Stimulated activated CD4-positive, alpha-beta T cell treated with anti-CD3 and anti-CD28 coated beads, Interleukin-15, amount 100 ng/mL, for 1 hour (primary cell): ENCODE measurements around the gene IFNL4.
"Not testable (repeated sequence)": the region's sequence is repeated elsewhere in the genome, so short reads cannot be mapped to it uniquely, and the experiment has no call there.

Experiments
- DNase-seq, 2 donors: peaks; one replicate each; pipeline ENCODE4 v3.0.0-alpha.2; 2020; ENCODE audit warnings: low read depth in 1 of 2, low spot score in 1 of 2

The IFNL4 gene

GRCh38 chr19:39257227-39257626, 8.6 kb upstream of the IFNL4 start:
- DNase-seq: no peak

DNA sequence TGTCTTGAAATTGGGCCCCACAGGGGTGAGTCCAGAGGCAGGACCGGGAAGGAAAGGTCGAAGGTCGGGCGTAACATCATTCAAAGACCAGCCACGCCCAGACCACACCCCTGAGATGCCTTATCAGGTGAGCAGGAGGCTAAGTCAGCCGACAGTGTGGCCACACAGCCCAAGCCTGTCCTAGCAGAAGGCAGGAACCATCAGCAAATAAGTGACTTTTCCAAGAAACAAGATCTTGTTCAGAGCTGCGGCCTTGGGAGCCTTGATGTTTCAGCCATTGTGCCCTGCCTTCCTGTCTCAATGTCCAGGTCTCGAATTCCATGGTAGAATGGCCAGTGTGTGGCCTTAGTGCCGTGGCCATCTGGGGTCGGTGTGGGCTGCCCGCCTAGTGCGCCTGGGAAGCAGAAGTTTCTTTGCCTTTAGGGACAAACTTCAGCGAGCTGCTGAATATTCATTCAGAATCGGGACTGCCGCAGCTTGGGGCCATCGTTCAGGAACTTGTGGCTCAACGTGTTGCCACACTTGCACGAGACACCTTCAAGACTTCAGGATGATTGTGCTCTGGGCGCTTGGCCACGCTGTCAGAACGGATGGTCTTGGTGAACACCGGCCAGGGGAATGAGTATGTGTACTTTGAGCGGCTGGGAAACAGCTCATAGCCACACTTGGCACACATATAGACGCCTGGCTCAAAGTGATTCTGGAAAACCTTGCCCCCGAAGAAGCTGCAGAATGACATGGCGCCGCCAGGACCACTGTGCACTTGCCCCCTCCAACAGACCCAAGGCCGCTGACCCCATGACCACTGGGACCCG, 6.1 kb upstream of the IFNL4 start:
- no peak for DNase-seq

GRCh38 chr19:39253374-39254149, 4.9 kb upstream of the IFNL4 start:
- DNase-seq: no peak

DNA sequence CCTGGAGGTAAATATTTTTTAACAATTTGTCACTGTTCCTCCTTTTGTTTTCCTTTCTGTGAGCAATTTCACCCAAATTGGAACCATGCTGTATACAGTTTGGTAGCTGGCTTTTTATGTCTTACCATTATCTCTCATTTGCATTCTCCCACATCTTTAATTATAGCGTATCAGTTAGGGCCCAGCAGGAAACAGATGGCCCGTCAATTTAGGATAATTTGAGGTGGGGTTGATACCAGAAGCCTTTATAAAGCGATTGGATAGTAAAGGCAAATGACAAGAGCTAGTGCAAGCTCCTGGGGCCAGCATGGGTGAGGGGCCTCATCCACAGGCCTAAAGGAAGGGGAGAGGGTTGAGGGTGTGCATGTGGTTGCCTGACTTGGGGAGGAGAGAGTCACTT, 3.8 kb upstream of the IFNL4 start:
- DNase-seq: no peak

DNA sequence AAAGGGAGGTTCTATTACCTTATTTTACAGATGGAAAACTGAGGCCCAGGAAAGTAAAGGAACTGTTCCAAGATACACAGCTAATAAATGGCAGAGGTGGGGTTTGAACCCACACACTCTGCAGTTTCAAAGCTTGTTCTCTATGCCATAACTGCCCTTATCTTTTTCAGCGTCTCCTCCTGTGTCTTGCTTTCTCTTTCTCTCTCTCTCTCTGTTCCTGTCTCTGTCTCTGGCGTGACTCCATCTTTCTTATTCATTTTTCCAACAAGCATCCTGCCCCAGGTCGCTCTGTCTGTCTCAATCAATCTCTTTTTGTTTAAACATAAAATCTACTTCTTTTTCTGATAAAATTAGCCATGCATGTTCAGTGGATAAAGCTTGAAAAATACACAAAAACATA, 3.2 kb upstream of the IFNL4 start:
- DNase-seq: no peak

GRCh38 chr19:39251081-39251480, 2.4 kb upstream of the IFNL4 start:
- DNase-seq: no peak

- DNase-seq: no peak
Measured at GRCh38 chr19:39247701-39248664, 673 bp downstream of the IFNL4 start.

DNA sequence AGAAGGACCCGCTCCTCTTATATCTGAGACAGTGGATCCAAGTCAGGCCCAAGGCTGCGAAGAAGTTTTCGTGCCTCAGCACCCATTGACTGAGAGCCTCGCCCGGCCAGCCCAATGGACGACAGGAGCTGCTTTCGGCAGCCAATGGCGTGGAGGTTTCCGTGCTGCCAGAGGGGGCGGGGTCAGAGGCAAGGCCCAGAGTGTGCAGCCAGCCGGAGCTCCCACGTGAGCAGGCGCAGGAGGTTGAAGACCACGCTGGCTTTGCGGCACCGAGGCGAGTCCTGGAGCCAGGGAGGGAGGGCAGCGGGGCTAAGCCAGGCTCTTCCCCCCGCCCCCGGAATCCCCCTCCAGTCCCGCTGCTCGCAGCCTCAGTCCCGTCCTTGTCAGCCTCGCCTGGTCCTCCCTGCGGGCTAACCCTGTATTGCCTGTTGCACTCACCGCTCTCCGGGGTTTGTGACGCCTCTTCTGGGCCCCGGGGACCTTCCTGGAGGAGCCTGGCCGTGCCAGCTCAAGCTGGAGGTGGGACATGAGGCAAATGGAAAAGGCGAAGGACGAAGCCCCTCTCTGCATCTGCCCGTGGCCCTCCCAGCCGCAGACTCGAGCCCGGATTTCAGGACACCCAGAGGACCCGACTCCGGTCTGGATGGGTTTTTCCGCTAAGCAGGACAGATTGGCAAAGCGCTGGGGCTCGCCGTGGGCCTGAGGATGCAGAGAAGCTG, 1.5 kb downstream of the IFNL4 start:
- DNase-seq: peak in 1 of 2 donors; percentile 22

GRCh38 chr19:39245166-39245565, 3.5 kb downstream of the IFNL4 start:
- DNase-seq: not testable (repeated sequence)

DNA sequence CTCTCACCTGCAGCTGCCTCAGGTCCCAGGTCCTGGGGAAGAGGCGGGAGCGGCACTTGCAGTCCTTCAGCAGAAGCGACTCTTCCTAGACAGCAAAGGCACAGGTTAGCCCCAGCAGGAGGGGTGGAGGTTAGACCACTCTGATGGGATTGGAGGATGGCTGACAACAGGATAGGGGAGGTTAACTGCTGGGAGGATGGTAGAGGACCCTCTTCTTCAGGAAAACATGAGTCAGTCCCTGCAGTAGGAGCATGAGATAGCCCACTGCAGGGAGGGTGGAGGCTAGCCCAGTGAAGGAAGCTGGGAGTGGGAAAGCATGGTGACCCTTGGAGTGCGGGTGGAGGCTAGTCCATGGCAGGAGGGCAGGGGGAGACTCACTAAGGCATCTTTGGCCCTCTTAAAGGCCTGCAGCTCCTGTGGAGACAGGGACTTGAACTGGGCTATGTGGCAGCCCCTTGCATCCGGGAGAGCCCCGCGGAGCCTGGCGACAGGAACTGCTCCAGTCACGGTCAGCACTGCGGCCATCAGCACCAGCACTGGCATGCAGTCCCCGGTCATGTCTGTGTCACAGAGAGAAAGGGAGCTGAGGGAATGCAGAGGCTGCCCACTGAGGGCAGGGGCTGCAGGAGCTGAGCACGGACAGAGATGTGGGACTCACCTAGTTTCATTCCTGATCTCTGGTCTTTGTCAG, 4.1 kb downstream of the IFNL4 start, which contains the start of gene IFNL3:
IFNL3 (minus strand) TSS at position 597 of the 691 bp plus-strand sequence; CDS start at position 558, 39 bp downstream.
- DNase-seq: not testable (repeated sequence)

GRCh38 chr19:39243741-39244140, 4.9 kb downstream of the IFNL4 start:
- DNase-seq: not testable (repeated sequence)

- DNase-seq: no peak
Measured at GRCh38 chr19:39240421-39240820, 8.2 kb downstream of the IFNL4 start.

- no peak for DNase-seq
Measured at GRCh38 chr19:39238944-39239343, 9.7 kb downstream of the IFNL4 start.

GRCh38 chr19:39238209-39238608, 10.4 kb downstream of the IFNL4 start:
- DNase-seq: no peak

- peak; percentile 12 to 34 for DNase-seq
Measured at GRCh38 chr19:39237200-39238184, 11.2 kb downstream of the IFNL4 start.

DNA sequence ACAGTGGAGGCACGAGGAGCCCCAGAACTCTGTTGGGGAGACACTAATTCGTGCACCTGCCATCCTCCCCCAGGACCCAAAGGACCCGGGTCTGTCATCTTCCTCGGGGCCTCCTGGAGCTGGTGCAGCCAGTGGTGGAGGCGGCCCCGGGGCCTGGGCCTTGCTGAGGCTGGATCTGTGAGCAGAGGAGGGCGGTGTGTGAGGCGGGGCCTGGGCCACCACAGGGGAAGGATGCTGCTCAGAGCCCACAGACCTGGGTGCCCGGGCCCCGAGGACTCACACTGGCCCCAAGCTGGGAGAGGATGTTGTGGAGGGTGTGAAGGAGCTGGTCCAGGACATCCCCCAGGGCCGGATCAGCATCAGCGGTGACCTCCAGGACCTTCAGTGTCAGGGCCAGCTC, 12.1 kb downstream of the IFNL4 start:
- no peak for DNase-seq

DNA sequence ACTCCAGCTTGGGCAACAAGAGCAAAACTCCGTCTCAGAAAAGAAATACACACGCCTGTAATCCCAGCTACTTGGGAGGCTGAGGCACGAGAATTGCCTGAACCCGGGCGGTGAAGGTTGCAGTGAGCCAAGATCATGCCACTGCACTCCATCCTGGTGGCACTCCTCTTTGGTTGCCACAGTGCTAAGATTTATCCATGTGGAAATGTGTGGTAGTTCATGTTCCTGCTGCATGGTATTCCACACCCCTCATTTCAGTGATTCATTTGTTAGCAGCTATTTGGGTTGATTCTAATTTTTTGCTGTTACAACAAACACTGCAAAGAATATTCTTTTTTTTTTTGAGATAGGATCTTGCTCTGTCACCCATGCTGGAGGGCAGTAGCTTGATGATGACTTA, 15.9 kb downstream of the IFNL4 start:
- DNase-seq: no peak

- DNase-seq: no peak
Measured at GRCh38 chr19:39230096-39230764, 18.4 kb downstream of the IFNL4 start.
